Stomach (tissue), 4 donors: ENCODE data around the gene SLC29A1.

Experiments used
- EP300 ChIP-seq: sonication (generic); formaldehyde crosslinking; IDR thresholded peaks from one replicate; pipeline ENCODE4 v1.6.1; 2017; ENCODE audit warnings: antibody characterized with exemption
- POLR2A ChIP-seq, 4 donors: fragments of 450-650 bp; IDR thresholded peaks; one replicate each; pipeline ENCODE4 v1.6.1; 2016; ENCODE audit warnings: antibody characterized with exemption in 4 of 4, control low read depth in 2 of 4, mild to moderate bottlenecking in 1 of 4, moderate library complexity in 1 of 4
- TF ChIP-seq, protein P1 (sequence below), 7 experiments: fragments of 450-650 bp in 4 of 7; fragments of 200-600 bp in 3 of 7; sonication (generic) in 3 of 7; IDR thresholded peaks; one replicate each; pipeline ENCODE4 v1.5.1; 2016 to 2019; ENCODE audit warnings: antibody characterized with exemption in 7 of 7, control low read depth in 2 of 7, mild to moderate bottlenecking in 1 of 7

DNA sequence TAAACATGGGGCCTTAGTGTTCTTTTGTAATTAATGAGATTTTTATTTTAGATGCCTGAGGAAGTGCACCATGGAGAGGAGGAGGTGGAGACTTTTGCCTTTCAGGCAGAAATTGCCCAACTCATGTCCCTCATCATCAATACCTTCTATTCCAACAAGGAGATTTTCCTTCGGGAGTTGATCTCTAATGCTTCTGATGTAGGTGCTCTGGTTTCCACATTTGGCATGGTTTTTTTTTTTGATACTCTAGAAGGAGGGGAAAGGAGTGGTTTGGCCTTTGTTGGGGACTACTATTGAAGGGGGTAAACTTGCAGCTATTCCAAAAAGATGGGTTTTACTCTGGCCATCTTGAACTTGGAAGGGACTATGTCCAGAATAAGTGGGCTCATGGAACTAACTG, 25.2 kb downstream of the SLC29A1 start:
- TF ChIP-seq POLR2A (IDR thresholded peaks at IDR 0.05), result no peak
- TF ChIP-seq, protein P1, sequence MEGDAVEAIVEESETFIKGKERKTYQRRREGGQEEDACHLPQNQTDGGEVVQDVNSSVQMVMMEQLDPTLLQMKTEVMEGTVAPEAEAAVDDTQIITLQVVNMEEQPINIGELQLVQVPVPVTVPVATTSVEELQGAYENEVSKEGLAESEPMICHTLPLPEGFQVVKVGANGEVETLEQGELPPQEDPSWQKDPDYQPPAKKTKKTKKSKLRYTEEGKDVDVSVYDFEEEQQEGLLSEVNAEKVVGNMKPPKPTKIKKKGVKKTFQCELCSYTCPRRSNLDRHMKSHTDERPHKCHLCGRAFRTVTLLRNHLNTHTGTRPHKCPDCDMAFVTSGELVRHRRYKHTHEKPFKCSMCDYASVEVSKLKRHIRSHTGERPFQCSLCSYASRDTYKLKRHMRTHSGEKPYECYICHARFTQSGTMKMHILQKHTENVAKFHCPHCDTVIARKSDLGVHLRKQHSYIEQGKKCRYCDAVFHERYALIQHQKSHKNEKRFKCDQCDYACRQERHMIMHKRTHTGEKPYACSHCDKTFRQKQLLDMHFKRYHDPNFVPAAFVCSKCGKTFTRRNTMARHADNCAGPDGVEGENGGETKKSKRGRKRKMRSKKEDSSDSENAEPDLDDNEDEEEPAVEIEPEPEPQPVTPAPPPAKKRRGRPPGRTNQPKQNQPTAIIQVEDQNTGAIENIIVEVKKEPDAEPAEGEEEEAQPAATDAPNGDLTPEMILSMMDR (IDR thresholded peaks at IDR 0.05), result no peak
- TF ChIP-seq EP300, result no peak
